ENCODE measurements around the gene RARB.

Gene RARB

DNA sequence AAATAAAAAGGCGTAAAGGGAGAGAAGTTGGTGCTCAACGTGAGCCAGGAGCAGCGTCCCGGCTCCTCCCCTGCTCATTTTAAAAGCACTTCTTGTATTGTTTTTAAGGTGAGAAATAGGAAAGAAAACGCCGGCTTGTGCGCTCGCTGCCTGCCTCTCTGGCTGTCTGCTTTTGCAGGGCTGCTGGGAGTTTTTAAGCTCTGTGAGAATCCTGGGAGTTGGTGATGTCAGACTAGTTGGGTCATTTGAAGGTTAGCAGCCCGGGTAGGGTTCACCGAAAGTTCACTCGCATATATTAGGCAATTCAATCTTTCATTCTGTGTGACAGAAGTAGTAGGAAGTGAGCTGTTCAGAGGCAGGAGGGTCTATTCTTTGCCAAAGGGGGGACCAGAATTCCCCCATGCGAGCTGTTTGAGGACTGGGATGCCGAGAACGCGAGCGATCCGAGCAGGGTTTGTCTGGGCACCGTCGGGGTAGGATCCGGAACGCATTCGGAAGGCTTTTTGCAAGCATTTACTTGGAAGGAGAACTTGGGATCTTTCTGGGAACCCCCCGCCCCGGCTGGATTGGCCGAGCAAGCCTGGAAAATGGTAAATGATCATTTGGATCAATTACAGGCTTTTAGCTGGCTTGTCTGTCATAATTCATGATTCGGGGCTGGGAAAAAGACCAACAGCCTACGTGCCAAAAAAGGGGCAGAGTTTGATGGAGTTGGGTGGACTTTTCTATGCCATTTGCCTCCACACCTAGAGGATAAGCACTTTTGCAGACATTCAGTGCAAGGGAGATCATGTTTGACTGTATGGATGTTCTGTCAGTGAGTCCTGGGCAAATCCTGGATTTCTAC lies at the start of gene RARB:
TSS of gene RARB (plus strand) at position 322 of the 847 bp plus-strand sequence. CDS start at position 791, 469 bp downstream.
- Histone ChIP-seq H3K4me1 (peaks cover 23% of the 10 kb centered on the region), H3K9me3 (no peaks in the 10 kb centered on the region), H3K36me3 (replicated peaks) (no peaks in the 10 kb centered on the region), H3K27me3 (ENCODE audit: low read depth) (no peaks in the 10 kb centered on the region; the same call in 1 of the 2 replicates), H3K4me3 (peak within 1 kb of the TSS; percentile 31)
- in situ Hi-C loops (cut with MboI; ENCODE audit: low sequenced_read_pairs) = no loop called here
- DNase-seq (ENCODE audit: low spot score in 2 of 2) = peak; percentile 69 to 71

DNA sequence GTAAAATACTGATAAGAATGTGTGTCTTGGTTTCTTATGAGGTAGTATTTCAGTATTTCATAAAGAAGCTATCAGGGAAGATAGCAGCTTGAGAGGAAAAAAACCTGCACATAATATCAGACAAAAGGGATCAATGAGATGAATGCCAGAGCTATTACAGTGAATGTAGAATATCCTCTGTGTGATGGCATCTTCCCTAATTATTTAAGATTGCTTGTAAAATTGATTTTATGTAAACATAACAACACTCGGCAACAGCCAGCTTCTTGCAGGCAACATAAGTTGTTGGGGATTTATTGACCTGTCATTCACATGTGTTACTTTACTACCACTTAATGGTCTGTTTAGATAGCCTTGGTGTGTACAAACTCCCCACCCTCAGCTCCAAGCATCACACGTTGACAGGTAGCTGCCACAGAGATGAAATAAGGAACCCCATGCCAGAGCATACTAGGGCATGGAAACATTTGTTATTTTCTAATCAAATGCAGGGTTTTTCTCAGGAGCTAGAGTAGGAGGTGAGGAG lies 49.2 kb upstream of the RARB start:
- no peaks in the 10 kb centered on the region for H3K27me3 ChIP-seq (ENCODE audit: low read depth)
- no peaks in the 10 kb centered on the region for H3K36me3 ChIP-seq (replicated peaks)
- no peaks in the 10 kb centered on the region for H3K4me1 ChIP-seq
- H3K4me3 ChIP-seq = no peak overlapping the region
- H3K9me3 ChIP-seq = 0 out of 2 replicates have a peak, but pooled peaks cover 2% of the 10 kb centered on the region
- no peak for DNase-seq (ENCODE audit: low spot score in 2 of 2)
- in situ Hi-C loops (cut with MboI; ENCODE audit: low sequenced_read_pairs) = no loop called here

DNA sequence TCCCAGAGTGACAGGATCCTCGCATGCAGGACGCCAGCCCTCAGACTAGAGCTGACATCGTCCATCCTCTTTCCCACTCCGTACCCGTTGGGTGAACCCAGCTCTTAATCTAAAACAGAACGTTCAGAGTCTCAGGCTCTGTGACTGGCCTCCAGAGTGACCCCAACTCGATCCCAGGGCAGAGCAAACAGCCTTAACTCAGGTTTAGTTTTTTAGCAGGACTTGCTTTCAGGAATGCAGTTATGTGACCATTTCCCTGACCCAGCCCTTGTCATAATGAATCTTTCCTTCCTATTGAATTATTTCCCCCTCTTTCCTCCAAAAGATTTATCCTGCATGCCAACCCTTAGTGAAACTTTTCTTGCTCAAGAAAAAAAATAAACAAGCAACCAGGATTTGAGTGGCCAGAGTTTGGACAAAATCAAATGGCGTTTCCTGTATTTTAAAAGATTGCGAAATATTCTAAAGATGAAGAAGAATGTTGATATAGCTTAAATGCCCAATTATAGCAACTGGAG lies 47.8 kb upstream of the RARB start:
- H3K36me3 ChIP-seq (replicated peaks) = no peaks in the 10 kb centered on the region
- no peaks in the 10 kb centered on the region for H3K27me3 ChIP-seq (ENCODE audit: low read depth)
- H3K4me3 ChIP-seq = no peak overlapping the region
- H3K4me1 ChIP-seq = no peaks in the 10 kb centered on the region
- in situ Hi-C loops (cut with MboI; ENCODE audit: low sequenced_read_pairs) = no loop called here
- 0 out of 2 replicates have a peak, but pooled peaks cover 2% of the 10 kb centered on the region for H3K9me3 ChIP-seq
- no peak for DNase-seq (ENCODE audit: low spot score in 2 of 2)

DNA sequence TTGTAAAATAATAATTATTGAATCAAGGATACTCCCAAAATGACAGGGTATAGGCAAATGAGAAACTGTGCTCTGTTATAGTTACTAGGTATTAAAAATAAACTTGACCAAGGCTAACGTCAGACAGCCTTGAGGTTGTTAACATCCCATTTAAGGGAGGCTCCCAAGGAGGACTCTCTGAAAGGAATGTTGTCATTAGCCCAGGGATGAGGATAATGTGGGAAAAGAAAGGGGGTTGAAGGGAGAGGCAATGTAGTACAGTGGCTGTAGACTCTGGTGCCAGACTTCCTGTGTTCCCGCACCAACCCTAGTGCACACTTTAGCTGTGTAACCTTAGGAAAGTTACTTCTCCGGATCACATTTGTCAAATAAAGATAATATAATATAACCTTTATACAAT lies 47.0 kb upstream of the RARB start:
- Histone ChIP-seq H3K9me3 (0 out of 2 replicates have a peak, but pooled peaks cover 2% of the 10 kb centered on the region), H3K27me3 (ENCODE audit: low read depth) (no peaks in the 10 kb centered on the region), H3K4me1 (no peaks in the 10 kb centered on the region), H3K36me3 (replicated peaks) (no peaks in the 10 kb centered on the region), H3K4me3 (no peak overlapping the region)
- in situ Hi-C loops (cut with MboI; ENCODE audit: low sequenced_read_pairs) = no loop called here
- no peak for DNase-seq (ENCODE audit: low spot score in 2 of 2)

DNA sequence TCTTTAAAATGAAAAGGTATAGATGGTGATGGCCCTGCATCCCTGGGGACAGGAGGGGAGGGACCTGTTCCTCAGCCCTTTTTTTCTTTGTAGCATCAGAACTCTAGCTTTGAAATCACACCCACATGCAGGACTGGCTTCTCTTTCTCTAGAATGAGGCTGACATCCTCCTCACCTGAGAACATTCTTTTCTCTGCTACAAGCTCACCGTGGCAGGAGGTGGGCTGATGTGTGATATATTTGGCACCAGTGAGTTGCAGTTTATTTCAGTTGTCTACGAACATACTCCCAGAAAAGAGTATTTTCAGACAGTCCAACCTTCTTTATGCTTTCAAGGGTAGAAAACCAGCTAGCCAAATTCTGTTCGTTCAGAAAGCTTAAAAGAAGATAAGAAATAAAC lies 43.6 kb upstream of the RARB start:
- H3K36me3 ChIP-seq (replicated peaks) = no peaks in the 10 kb centered on the region
- in situ Hi-C loops (cut with MboI; ENCODE audit: low sequenced_read_pairs) = no loop called here
- H3K27me3 ChIP-seq (ENCODE audit: low read depth) = no peaks in the 10 kb centered on the region; the same call in 1 of the 2 replicates
- H3K4me3 ChIP-seq = no peak overlapping the region
- DNase-seq (ENCODE audit: low spot score in 2 of 2) = no peak
- H3K9me3 ChIP-seq = 0 out of 2 replicates have a peak, but pooled peaks cover 2% of the 10 kb centered on the region
- H3K4me1 ChIP-seq = no peaks in the 10 kb centered on the region

DNA sequence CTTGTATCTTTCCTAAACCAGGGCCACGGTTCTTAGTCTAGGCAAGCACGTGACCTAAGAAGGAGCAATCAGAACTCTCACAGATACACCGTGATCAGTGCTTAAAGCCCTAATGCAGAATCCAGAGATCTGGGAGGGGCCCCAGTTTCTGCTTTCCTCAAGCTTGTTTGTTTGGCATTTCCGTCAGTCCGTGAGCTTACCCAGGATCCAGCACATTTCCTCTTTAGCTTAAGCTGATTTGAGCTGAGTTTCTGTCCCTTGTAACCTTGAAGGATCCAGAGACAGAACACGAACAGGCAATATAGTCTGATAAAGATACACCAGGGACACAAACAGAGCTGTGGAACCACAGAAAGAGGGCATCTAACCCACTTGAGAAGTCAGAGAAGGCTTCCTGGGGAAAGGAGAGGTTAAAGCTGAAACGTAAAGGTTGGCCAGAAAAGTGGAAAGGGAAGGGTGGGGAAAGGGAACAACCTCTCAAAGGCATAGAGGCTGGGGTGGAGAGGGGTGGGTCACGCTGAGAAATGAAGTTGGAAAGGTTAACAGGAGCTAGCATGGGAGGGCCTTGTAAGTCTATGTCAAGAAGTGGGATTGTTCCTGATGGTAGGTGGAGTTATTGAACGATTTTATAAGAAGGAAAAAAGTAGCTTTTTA lies 42.1 kb upstream of the RARB start:
- no peaks in the 10 kb centered on the region for H3K36me3 ChIP-seq (replicated peaks)
- 0 out of 2 replicates have a peak, but pooled peaks cover 2% of the 10 kb centered on the region for H3K9me3 ChIP-seq
- no peaks in the 10 kb centered on the region for H3K4me1 ChIP-seq
- no peak overlapping the region for H3K4me3 ChIP-seq
- DNase-seq (ENCODE audit: low spot score in 2 of 2) = no peak
- no peaks in the 10 kb centered on the region; the same call in 1 of the 2 replicates for H3K27me3 ChIP-seq (ENCODE audit: low read depth)
- in situ Hi-C loops (cut with MboI; ENCODE audit: low sequenced_read_pairs) = no loop called here

DNA sequence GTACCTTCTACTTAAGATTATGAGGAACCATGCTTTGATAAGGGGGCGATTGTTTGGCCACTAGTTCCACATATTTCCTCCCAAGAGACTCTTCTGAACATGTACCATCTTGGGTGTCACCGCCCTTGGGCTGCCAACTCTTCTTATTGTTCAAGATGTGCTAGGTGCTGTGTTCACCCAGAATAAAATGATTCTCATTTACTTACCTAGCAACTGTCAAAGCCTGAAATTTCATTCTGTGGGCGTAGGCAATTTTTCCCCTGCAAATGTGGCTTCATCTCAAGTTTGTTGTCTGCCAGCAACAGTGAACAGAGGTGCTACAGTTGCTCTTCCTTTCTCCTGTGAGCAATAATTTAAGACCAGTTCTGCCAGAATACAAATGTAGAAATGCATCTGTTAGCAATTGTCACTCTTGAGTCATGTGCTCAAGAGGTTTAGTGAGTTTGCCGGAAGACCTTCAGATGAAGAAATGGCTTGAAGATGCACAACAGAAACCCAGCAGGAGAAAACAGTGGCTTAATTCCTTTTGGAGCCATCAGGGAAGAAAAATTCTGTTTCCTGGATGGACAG lies 41.3 kb upstream of the RARB start:
- no peak for DNase-seq (ENCODE audit: low spot score in 2 of 2)
- H3K4me3 ChIP-seq = no peak overlapping the region
- H3K4me1 ChIP-seq = no peaks in the 10 kb centered on the region
- H3K9me3 ChIP-seq = 0 out of 2 replicates have a peak, but pooled peaks cover 2% of the 10 kb centered on the region
- no peaks in the 10 kb centered on the region for H3K36me3 ChIP-seq (replicated peaks)
- in situ Hi-C loops (cut with MboI; ENCODE audit: low sequenced_read_pairs) = no loop called here
- H3K27me3 ChIP-seq (ENCODE audit: low read depth) = no peaks in the 10 kb centered on the region; the same call in 1 of the 2 replicates

DNA sequence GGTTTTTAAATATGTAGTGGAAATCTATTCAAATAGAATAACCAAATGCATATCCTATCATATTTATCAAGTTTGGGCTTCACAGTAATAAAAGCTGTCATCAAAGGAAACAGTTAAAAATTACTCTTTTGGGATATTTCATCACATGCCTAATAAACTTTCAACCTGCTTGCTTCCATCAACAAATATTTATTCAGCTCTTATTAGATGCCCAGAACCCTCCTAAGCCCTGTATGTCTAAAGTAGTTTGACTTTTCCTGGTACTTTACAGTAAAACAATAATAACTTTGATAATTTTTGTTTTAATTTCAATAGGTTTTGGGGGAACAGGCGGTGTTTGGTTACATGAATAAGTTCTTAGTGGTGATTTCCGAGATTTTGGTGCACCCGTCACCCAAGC lies 37.5 kb upstream of the RARB start:
- no peak for DNase-seq (ENCODE audit: low spot score in 2 of 2)
- no peaks in the 10 kb centered on the region for H3K9me3 ChIP-seq
- H3K4me1 ChIP-seq = no peaks in the 10 kb centered on the region
- no peaks in the 10 kb centered on the region; the same call in 1 of the 2 replicates for H3K27me3 ChIP-seq (ENCODE audit: low read depth)
- no peak overlapping the region for H3K4me3 ChIP-seq
- in situ Hi-C loops (cut with MboI; ENCODE audit: low sequenced_read_pairs) = no loop called here
- no peaks in the 10 kb centered on the region for H3K36me3 ChIP-seq (replicated peaks)

DNA sequence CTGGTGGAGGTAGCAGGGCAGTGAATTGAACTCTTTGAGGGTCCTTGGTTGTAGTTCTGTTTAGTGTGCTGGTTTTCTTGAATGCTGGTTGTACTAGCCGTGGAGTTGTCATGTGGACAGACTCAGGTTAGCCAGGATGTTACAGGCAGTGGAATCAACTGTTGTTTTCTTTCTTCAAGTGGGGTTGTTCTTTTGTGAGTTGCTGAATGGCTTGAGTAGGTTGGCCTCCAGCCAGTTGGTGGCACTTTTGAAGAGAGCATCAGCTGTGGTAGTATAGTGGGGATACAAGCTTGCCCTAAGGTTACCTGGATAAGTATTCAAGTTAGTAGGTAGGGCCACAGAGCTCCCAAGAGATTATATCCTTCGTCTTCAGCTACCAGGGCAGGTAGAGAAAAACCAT lies 31.8 kb upstream of the RARB start:
- no peak for DNase-seq (ENCODE audit: low spot score in 2 of 2)
- no peaks in the 10 kb centered on the region for H3K9me3 ChIP-seq
- H3K36me3 ChIP-seq (replicated peaks) = no peaks in the 10 kb centered on the region
- H3K4me3 ChIP-seq = no peak overlapping the region
- no peaks in the 10 kb centered on the region for H3K4me1 ChIP-seq
- in situ Hi-C loops (cut with MboI; ENCODE audit: low sequenced_read_pairs) = no loop called here
- no peaks in the 10 kb centered on the region for H3K27me3 ChIP-seq (ENCODE audit: low read depth)

DNA sequence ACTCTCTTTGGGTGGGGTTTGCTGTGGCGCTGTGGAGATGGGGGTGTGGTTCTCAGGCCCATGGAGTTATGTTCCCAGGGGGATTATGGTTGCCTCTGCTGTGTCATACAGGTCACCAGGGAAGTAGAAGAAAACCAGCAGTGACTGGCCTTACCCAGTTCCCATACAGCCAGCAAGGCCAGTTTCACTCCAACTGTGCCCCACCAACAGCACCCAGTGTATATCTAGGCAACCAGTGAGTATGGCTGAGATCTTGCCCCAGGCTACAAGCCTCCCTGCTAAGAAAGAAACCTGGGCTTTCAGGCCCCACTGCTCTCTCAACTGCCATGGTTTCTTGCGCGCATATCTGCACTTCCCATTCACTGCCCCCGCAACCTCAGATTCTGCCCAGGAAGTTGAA lies 31.4 kb upstream of the RARB start:
- in situ Hi-C loops (cut with MboI; ENCODE audit: low sequenced_read_pairs) = no loop called here
- H3K36me3 ChIP-seq (replicated peaks) = no peaks in the 10 kb centered on the region
- no peak for DNase-seq (ENCODE audit: low spot score in 2 of 2)
- no peaks in the 10 kb centered on the region for H3K27me3 ChIP-seq (ENCODE audit: low read depth)
- H3K9me3 ChIP-seq = no peaks in the 10 kb centered on the region
- H3K4me3 ChIP-seq = no peak overlapping the region
- H3K4me1 ChIP-seq = no peaks in the 10 kb centered on the region

DNA sequence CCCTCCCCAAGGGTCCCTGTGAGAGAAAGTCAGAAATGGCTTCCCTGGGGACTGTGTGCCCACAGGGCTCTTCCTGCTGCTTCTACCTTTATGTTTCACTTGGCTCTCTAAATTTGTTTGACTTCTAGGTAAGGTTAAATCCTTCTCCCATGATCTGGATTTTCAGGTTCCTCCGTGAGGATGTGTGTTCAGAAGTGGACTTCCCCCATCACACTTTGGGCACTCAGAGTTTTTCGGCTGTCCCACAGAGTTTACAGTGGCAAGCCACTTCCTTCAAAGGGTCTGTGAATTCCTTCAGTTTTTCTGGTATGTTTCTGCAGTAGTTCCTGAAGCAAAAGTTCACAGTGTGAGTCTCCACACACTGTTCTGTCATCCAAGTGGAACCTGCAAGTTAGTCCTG lies 30.9 kb upstream of the RARB start:
- in situ Hi-C loops (cut with MboI; ENCODE audit: low sequenced_read_pairs) = no loop called here
- Histone ChIP-seq H3K4me3 (no peak overlapping the region), H3K4me1 (no peaks in the 10 kb centered on the region), H3K36me3 (replicated peaks) (no peaks in the 10 kb centered on the region), H3K9me3 (no peaks in the 10 kb centered on the region), H3K27me3 (ENCODE audit: low read depth) (no peaks in the 10 kb centered on the region; the same call in 1 of the 2 replicates)
- DNase-seq (ENCODE audit: low spot score in 2 of 2) = no peak

DNA sequence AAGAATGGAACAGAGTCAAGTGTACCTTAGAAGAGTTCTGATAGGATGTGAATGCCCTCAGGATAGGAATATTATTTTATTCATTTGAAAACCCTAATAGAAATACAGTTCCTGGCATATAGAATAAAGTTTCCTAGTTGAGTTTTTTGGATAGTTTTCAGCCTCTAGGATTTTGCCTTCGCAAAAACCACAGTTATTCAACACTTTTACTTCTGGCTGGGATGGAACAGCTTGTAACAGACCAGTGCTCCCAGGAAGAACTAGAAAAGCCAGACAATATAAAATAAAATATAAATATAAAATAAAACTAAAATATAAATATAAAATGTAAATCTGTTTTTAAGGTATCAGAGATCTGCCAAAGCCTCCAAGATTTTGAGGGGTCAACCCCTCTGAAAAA lies 27.5 kb upstream of the RARB start:
- in situ Hi-C loops (cut with MboI; ENCODE audit: low sequenced_read_pairs) = no loop called here
- H3K9me3 ChIP-seq = no peaks in the 10 kb centered on the region
- DNase-seq (ENCODE audit: low spot score in 2 of 2) = no peak
- H3K27me3 ChIP-seq (ENCODE audit: low read depth) = no peaks in the 10 kb centered on the region; the same call in 1 of the 2 replicates
- H3K36me3 ChIP-seq (replicated peaks) = no peaks in the 10 kb centered on the region
- H3K4me1 ChIP-seq = no peaks in the 10 kb centered on the region
- no peak overlapping the region for H3K4me3 ChIP-seq

DNA sequence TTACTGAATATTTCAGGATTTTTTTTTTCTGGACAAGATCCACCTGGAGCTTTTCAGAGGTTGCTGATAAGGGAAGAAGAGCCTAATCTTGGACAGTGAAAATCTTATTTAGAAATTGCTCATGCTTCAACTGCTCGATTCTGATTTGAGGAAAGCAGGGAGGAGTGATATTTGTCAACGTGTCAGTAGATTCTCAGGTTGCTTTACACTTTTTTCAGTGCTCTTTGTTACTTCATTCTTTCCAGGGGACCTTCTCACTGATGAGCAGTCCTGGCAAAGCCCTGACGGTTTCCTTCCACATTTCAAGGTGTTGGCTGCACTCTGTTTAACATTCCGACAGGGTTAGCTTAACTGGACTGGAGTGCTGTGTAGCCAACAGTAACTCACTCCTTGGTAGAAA lies 24.1 kb upstream of the RARB start:
- H3K9me3 ChIP-seq = no peaks in the 10 kb centered on the region
- in situ Hi-C loops (cut with MboI; ENCODE audit: low sequenced_read_pairs) = no loop called here
- H3K27me3 ChIP-seq (ENCODE audit: low read depth) = no peaks in the 10 kb centered on the region; the same call in 1 of the 2 replicates
- H3K4me1 ChIP-seq = no peaks in the 10 kb centered on the region
- H3K4me3 ChIP-seq = no peak overlapping the region
- no peak for DNase-seq (ENCODE audit: low spot score in 2 of 2)
- H3K36me3 ChIP-seq (replicated peaks) = no peaks in the 10 kb centered on the region

All from HAP-1 (cell line).